Measurements from ENCODE around the gene PPIP5K2. TPM values are rescaled to one million over a fixed set of nuclear protein-coding genes. Genes with fewer than 3 reads are reported as not detected.

Gene PPIP5K2
- total RNA-seq, 1 experiment from 2014 or later = 44.8 TPM

DNA sequence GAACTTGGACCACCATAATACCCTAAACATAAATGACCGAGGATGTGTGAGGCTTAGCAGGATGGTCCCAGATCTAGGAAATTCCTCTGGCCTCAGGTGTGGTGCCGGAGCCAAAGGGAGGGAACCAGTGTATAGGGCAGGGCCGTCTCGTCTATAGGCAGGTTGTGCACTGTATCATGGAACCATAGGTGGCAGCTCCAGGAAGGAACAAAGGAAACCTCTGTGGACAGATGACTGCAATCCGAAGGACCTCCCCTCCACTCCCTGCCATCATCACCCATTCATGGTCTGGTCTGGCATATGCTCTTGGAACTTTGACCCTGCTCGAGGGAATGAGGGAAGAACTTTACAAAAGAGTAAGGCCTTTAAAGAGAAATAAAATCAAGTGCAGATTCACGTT, 135.6 kb downstream of the PPIP5K2 start:
- no peak overlapping the region for H3K4me3 ChIP-seq (ENCODE audit: low read depth, low read length)
- H3K4me1 Mint-ChIP-seq (ENCODE audit: low read depth, unreplicated experiment) = peaks cover 13% of the 10 kb centered on the region
- ChIA-PET CTCF (interaction anchor here (1.3 kb wide), 1 partner anchor 219 kb away, joined by 4 read pairs; no protein-coding TSS in a partner anchor), POLR2A (no interaction called here)
- no peak overlapping the region for H3K4me3 Mint-ChIP-seq (ENCODE audit: unreplicated experiment)
- peaks cover 9% of the 10 kb centered on the region for H3K36me3 Mint-ChIP-seq (ENCODE audit: insufficient read depth, unreplicated experiment)
- DNase-seq = no peak
- BruUV-seq (replicated peaks) = no TSS peak
- no peak overlapping the region for H3K27ac Mint-ChIP-seq (ENCODE audit: unreplicated experiment)
- intact Hi-C loops (cut with micrococcal nuclease; ENCODE audit: unreplicated experiment) = loop anchor here (5.0 kb wide), 1 partner anchor 187 kb away; no protein-coding TSS in a partner anchor
- no peaks in the 10 kb centered on the region for H3K36me3 ChIP-seq (ENCODE audit: control insufficient read depth, insufficient read depth, low read length)
- no peaks in the 10 kb centered on the region for H3K9me3 ChIP-seq
- H3K4me1 ChIP-seq = peaks cover 5% of the 10 kb centered on the region; the same call in 1 of the 2 replicates
- TF ChIP-seq, protein P1, sequence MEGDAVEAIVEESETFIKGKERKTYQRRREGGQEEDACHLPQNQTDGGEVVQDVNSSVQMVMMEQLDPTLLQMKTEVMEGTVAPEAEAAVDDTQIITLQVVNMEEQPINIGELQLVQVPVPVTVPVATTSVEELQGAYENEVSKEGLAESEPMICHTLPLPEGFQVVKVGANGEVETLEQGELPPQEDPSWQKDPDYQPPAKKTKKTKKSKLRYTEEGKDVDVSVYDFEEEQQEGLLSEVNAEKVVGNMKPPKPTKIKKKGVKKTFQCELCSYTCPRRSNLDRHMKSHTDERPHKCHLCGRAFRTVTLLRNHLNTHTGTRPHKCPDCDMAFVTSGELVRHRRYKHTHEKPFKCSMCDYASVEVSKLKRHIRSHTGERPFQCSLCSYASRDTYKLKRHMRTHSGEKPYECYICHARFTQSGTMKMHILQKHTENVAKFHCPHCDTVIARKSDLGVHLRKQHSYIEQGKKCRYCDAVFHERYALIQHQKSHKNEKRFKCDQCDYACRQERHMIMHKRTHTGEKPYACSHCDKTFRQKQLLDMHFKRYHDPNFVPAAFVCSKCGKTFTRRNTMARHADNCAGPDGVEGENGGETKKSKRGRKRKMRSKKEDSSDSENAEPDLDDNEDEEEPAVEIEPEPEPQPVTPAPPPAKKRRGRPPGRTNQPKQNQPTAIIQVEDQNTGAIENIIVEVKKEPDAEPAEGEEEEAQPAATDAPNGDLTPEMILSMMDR (IDR thresholded peaks at IDR 0.05; ENCODE audit: insufficient read depth in 1 of 2, low read depth in 1 of 2, low read length in 1 of 2, severe bottlenecking in 1 of 2, unreplicated experiment in 1 of 2) = no peak
- H3K27me3 Mint-ChIP-seq (ENCODE audit: insufficient read depth, unreplicated experiment) = peaks cover 10% of the 10 kb centered on the region
- no peaks in the 10 kb centered on the region for H3K9me3 Mint-ChIP-seq (ENCODE audit: unreplicated experiment)
- H3K27me3 ChIP-seq (replicated peaks; ENCODE audit: control insufficient read depth, insufficient read depth, low read length) = no peaks in the 10 kb centered on the region

DNA sequence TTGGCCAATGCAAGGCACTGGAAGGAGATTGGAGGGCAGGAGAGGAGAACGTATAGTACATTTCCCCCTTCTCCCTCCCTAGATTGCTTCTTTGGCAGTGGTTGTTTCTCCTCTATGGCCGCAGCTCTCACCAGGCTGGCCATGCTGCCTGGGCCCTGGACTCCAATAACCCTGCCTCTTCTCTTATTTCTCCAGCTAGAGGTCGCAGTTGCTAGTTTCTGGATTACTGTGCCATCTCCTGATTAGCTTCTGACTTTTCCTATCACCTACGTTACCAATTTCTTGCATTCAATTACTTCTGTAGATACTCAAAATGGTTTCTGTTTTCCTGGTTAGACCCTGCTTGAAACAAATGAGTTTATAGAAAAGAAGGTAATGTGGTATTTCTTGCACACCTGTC, 136.1 kb downstream of the PPIP5K2 start:
- no TSS peak for BruUV-seq (replicated peaks)
- Mint-ChIP-seq H3K9me3 (ENCODE audit: unreplicated experiment) (no peaks in the 10 kb centered on the region), H3K4me1 (ENCODE audit: low read depth, unreplicated experiment) (peaks cover 13% of the 10 kb centered on the region), H3K36me3 (ENCODE audit: insufficient read depth, unreplicated experiment) (peaks cover 9% of the 10 kb centered on the region), H3K27me3 (ENCODE audit: insufficient read depth, unreplicated experiment) (peaks cover 5% of the 10 kb centered on the region), H3K27ac (ENCODE audit: unreplicated experiment) (no peak overlapping the region), H3K4me3 (ENCODE audit: unreplicated experiment) (no peak overlapping the region)
- H3K4me3 ChIP-seq (ENCODE audit: low read depth, low read length) = no peak overlapping the region
- ChIA-PET CTCF (interaction anchor here (1.3 kb wide), 1 partner anchor 219 kb away, joined by 4 read pairs; no protein-coding TSS in a partner anchor), POLR2A (no interaction called here)
- no peaks in the 10 kb centered on the region for H3K9me3 ChIP-seq
- intact Hi-C loops (cut with micrococcal nuclease; ENCODE audit: unreplicated experiment) = loop anchor here (5.0 kb wide), 1 partner anchor 186 kb away; no protein-coding TSS in a partner anchor
- no peaks in the 10 kb centered on the region for H3K27me3 ChIP-seq (replicated peaks; ENCODE audit: control insufficient read depth, insufficient read depth, low read length)
- H3K36me3 ChIP-seq (ENCODE audit: control insufficient read depth, insufficient read depth, low read length) = no peaks in the 10 kb centered on the region
- TF ChIP-seq, protein P1 (IDR thresholded peaks at IDR 0.05; ENCODE audit: insufficient read depth in 1 of 2, low read depth in 1 of 2, low read length in 1 of 2, severe bottlenecking in 1 of 2, unreplicated experiment in 1 of 2) = no peak
- DNase-seq = no peak
- H3K4me1 ChIP-seq = peaks cover 5% of the 10 kb centered on the region; the same call in 1 of the 2 replicates

GRCh38 chr5:103258368-103258956, 138.4 kb downstream of the PPIP5K2 start, which contains the start of gene MACIR:
TSS of gene MACIR (plus strand) at chr5:103258763. CDS start at chr5:103275920, 17,157 bp downstream.
- H3K36me3 Mint-ChIP-seq (ENCODE audit: insufficient read depth, unreplicated experiment) = peaks cover 9% of the 10 kb centered on the region

More at GRCh38 chr5:103258368-103258956, 138.4 kb downstream of the PPIP5K2 start, which contains the start of gene MACIR:
- Histone ChIP-seq H3K9me3 (no peaks in the 10 kb centered on the region), H3K4me1 (peaks cover 5% of the 10 kb centered on the region; the same call in 1 of the 2 replicates), H3K36me3 (ENCODE audit: control insufficient read depth, insufficient read depth, low read length) (no peaks in the 10 kb centered on the region), H3K4me3 (ENCODE audit: low read depth, low read length) (peak within 1 kb of the TSS; percentile 89), H3K27me3 (replicated peaks; ENCODE audit: control insufficient read depth, insufficient read depth, low read length) (no peaks in the 10 kb centered on the region)
- POLR2A ChIA-PET = interaction anchor here (0.6 to 1.0 kb wide), 2 partner anchors 34 to 460 kb away, joined by 3 to 16 read pairs; no protein-coding TSS in a partner anchor
- CTCF ChIA-PET = interaction anchor here (0.6 to 2.1 kb wide), 12 partner anchors 14 to 261 kb away, joined by 3 to 7 read pairs (median 4); no protein-coding TSS in a partner anchor
- intact Hi-C loops (cut with micrococcal nuclease; ENCODE audit: unreplicated experiment) = loop anchor here (1.0 to 5.0 kb wide), 3 partner anchors 118 to 217 kb away; no protein-coding TSS in a partner anchor
- H3K4me3 Mint-ChIP-seq (ENCODE audit: unreplicated experiment) = peak within 1 kb of the TSS; percentile 81
- H3K27ac Mint-ChIP-seq (ENCODE audit: unreplicated experiment) = peak within 1 kb of the TSS; percentile 20
- peaks cover 19% of the 10 kb centered on the region for H3K4me1 Mint-ChIP-seq (ENCODE audit: low read depth, unreplicated experiment)
- H3K27me3 Mint-ChIP-seq (ENCODE audit: insufficient read depth, unreplicated experiment) = peaks cover 4% of the 10 kb centered on the region
- no TSS peak for BruUV-seq (replicated peaks)
- peak; percentile 96 to 97 for DNase-seq
- TF ChIP-seq, protein P1 (IDR thresholded peaks at IDR 0.05; ENCODE audit: insufficient read depth in 1 of 2, low read depth in 1 of 2, low read length in 1 of 2, severe bottlenecking in 1 of 2, unreplicated experiment in 1 of 2) = peak in 1 of 2 experiments; percentile 1
- no peaks in the 10 kb centered on the region for H3K9me3 Mint-ChIP-seq (ENCODE audit: unreplicated experiment)
